SK-N-SH (cell line): ENCODE results near the gene RARA. TPM values are rescaled to one million over a fixed set of nuclear protein-coding genes. Genes with fewer than 3 reads are reported as not detected.

Source experiments
- CTCF ChIA-PET: fragments of 300-600, 350-600 bp; formaldehyde crosslinking; extraction: SDS; loops from one replicate; lab custom pipeline; 2021; lab: Yijun Ruan, JAX
- POLR2A ChIA-PET: fragments of 350-600 bp; sonication (Branson Sonifier 250); formaldehyde crosslinking; extraction: SDS; loops from one replicate; lab custom pipeline; 2020; ENCODE audit warnings: antibody characterized with exemption, inconsistent platforms; lab: Yijun Ruan, JAX
- DNase-seq: peaks from one replicate; pipeline ENCODE4 v3.0.0; 2012
- H2AFZ ChIP-seq: fragments of 200-600 bp; sonication (generic); 2 replicates; pipeline ENCODE4 v1.8.1; 2016; ENCODE audit warnings: antibody characterized with exemption, mild to moderate bottlenecking, low read depth
- H3F3A ChIP-seq: fragments of 200-600 bp; sonication (generic); replicated peaks from 2 replicates; pipeline ENCODE3; 2016; ENCODE audit warnings: antibody characterized with exemption, mild to moderate bottlenecking; ENCODE audit not compliant: insufficient read depth
- H3K27ac ChIP-seq, 2 experiments: fragments of 200-500 bp in 1 of 2; fragments of 200-600 bp in 1 of 2; sonication (Bioruptor generic) in 1 of 2; sonication (generic), shearing (Covaris generic) in 1 of 2; 2 replicates each; pipeline versions ENCODE4 v1.5.1 to v1.6.1; 2014 to 2016; ENCODE audit warnings: low read depth in 2 of 2, inconsistent platforms in 1 of 2, low read length in 1 of 2, mild to moderate bottlenecking in 1 of 2, mixed read lengths in 1 of 2
- H3K27me3 ChIP-seq: fragments of 200-600 bp; sonication (generic), shearing (Covaris generic); 2 replicates; pipeline ENCODE4 v1.6.1; 2016; ENCODE audit warnings: mixed run types; ENCODE audit not compliant: insufficient read depth
- H3K36me3 ChIP-seq, 2 experiments: fragments of 200-500 bp in 1 of 2; fragments of 200-600 bp in 1 of 2; sonication (Bioruptor generic) in 1 of 2; sonication (generic) in 1 of 2; replicated peaks in 1 of 2; 2 replicates each; pipeline versions ENCODE3 to v1.5.1; 2014 to 2016; ENCODE audit warnings: low read length in 1 of 2, mild to moderate bottlenecking in 1 of 2; ENCODE audit not compliant: insufficient read depth in 2 of 2, control insufficient read depth in 1 of 2
- H3K4me1 ChIP-seq, 2 experiments: fragments of 200-500 bp in 1 of 2; fragments of 200-600 bp in 1 of 2; sonication (Bioruptor generic) in 1 of 2; sonication (generic), shearing (Covaris generic) in 1 of 2; 2 replicates each; pipeline versions ENCODE4 v1.5.1 to v1.6.1; 2014 to 2016; ENCODE audit warnings: low read depth in 1 of 2, low read length in 1 of 2, mixed run types in 1 of 2; ENCODE audit not compliant: insufficient read depth in 2 of 2, control insufficient read depth in 1 of 2
- H3K4me2 ChIP-seq: fragments of 200-600 bp; sonication (generic), shearing (Covaris generic); 2 replicates; pipeline ENCODE4 v1.6.1; 2017; ENCODE audit warnings: mixed run types
- H3K4me3 ChIP-seq, 2 experiments: fragments of 200-500 bp in 1 of 2; fragments of 200-600 bp in 1 of 2; sonication (Bioruptor generic) in 1 of 2; sonication (generic), shearing (Covaris generic) in 1 of 2; 2 replicates each; pipeline versions ENCODE4 v1.5.1 to v1.8.1; 2014 to 2016; ENCODE audit warnings: low read depth in 2 of 2, inconsistent platforms in 1 of 2, low read length in 1 of 2, mild to moderate bottlenecking in 1 of 2, mixed read lengths in 1 of 2, moderate library complexity in 1 of 2
- H3K79me2 ChIP-seq: fragments of 200-600 bp; sonication (generic); 2 replicates; pipeline ENCODE4 v1.8.1; 2017; ENCODE audit warnings: mild to moderate bottlenecking; ENCODE audit not compliant: insufficient read depth
- H3K9ac ChIP-seq: fragments of 200-600 bp; sonication (generic); 2 replicates; pipeline ENCODE4 v1.6.1; 2017; ENCODE audit warnings: mixed run types
- H3K9me2 ChIP-seq: fragments of 200-600 bp; sonication (generic); 2 replicates; pipeline ENCODE4 v1.6.1; 2017; ENCODE audit warnings: mixed run types
- H3K9me3 ChIP-seq: fragments of 200-600 bp; sonication (generic); 2 replicates; pipeline ENCODE4 v1.6.1; 2017; ENCODE audit warnings: mixed run types, mild to moderate bottlenecking, moderate library complexity
- H4K20me1 ChIP-seq: fragments of 200-600 bp; sonication (generic); 2 replicates; pipeline ENCODE4 v1.6.1; 2017; ENCODE audit warnings: mild to moderate bottlenecking, mixed run types; ENCODE audit not compliant: insufficient read depth
- CHD2 ChIP-seq: fragments of 150-350 bp; IDR thresholded peaks from 2 replicates; pipeline ENCODE4 v1.6.1; 2018; ENCODE audit warnings: low read length; ENCODE audit not compliant: partially characterized antibody
- ELF1 ChIP-seq: IDR thresholded peaks from 2 replicates; pipeline ENCODE4 v1.4.0; 2012
- EP300 ChIP-seq, 2 experiments: IDR thresholded peaks; 2 replicates each; pipeline versions ENCODE4 v1.4.0 to v1.6.1; 2012; ENCODE audit warnings: borderline replicate concordance in 1 of 2, low read depth in 1 of 2, low read length in 1 of 2
- FOXJ3 ChIP-seq: sonication (generic); formaldehyde crosslinking; IDR thresholded peaks from 2 replicates; pipeline ENCODE4 v1.5.1; 2020; ENCODE audit warnings: mild to moderate bottlenecking, missing genetic modification reagents
- GABPA ChIP-seq: IDR thresholded peaks from 2 replicates; pipeline ENCODE4 v1.4.0; 2012; ENCODE audit warnings: low read depth, mild to moderate bottlenecking
- GATA2 ChIP-seq: sonication (generic); formaldehyde crosslinking; IDR thresholded peaks from 2 replicates; pipeline ENCODE4 v1.5.0; 2020; ENCODE audit warnings: mild to moderate bottlenecking, missing genetic modification reagents
- MXI1 ChIP-seq: IDR thresholded peaks from 2 replicates; pipeline ENCODE4 v1.6.1; 2012; ENCODE audit warnings: mild to moderate bottlenecking, low read depth, low read length, improper control_type of control experiment
- RAD21 ChIP-seq: IDR thresholded peaks from 2 replicates; pipeline ENCODE4 v1.6.1; 2012; ENCODE audit warnings: mild to moderate bottlenecking, low read length
- RCOR1 ChIP-seq: fragments of 150-350 bp; IDR thresholded peaks from 2 replicates; pipeline ENCODE4 v1.6.1; 2017; ENCODE audit warnings: antibody characterized with exemption, low read length
- RFX5 ChIP-seq: IDR thresholded peaks from 2 replicates; pipeline ENCODE4 v1.6.1; 2012; ENCODE audit warnings: mild to moderate bottlenecking, improper control_type of control experiment, low read length
- SIN3A ChIP-seq: IDR thresholded peaks from 2 replicates; pipeline ENCODE4 v1.6.1; 2012; ENCODE audit warnings: low read depth, mild to moderate bottlenecking, low read length, moderate library complexity, borderline replicate concordance
- SMC3 ChIP-seq: IDR thresholded peaks from 2 replicates; pipeline ENCODE4 v1.6.1; 2012; ENCODE audit warnings: low read depth, low read length, improper control_type of control experiment
- TCF12 ChIP-seq: IDR thresholded peaks from 2 replicates; pipeline ENCODE4 v1.4.0; 2012
- YY1 ChIP-seq: IDR thresholded peaks from 2 replicates; pipeline ENCODE4 v1.4.0; 2012; ENCODE audit warnings: low read depth, mild to moderate bottlenecking
- WGBS: methylation state at CpG from one replicate; pipeline ENCODE4 v1.1.6; 2017; ENCODE audit warnings: low lambda C conversion rate; 5-methylcytosine and 5-hydroxymethylcytosine counted together
- polyA plus RNA-seq, 3 experiments: library from polyadenylated mRNA; depleted of rRNA; stranded (reverse); fragments of >200 nt; gene quantifications; 2 replicates each; pipeline ENCODE4 v1.2.3, GENCODE V29; 2012
- TF ChIP-seq, protein P1 (sequence below): fragments of 200-600 bp; sonication (generic); IDR thresholded peaks from 2 replicates; pipeline ENCODE4 v1.6.1; 2017; ENCODE audit warnings: antibody characterized with exemption, mild to moderate bottlenecking, moderate library complexity
- TF ChIP-seq, protein P2 (sequence below): fragments of 150-350 bp; IDR thresholded peaks from 2 replicates; pipeline ENCODE4 v1.6.1; 2016; ENCODE audit warnings: mild to moderate bottlenecking, low read depth, low read length
- TF ChIP-seq, protein P3 (sequence below): IDR thresholded peaks from 2 replicates; pipeline ENCODE4; 2012
- TF ChIP-seq, protein P4 (sequence below): fragments of 150-350 bp; IDR thresholded peaks from 2 replicates; pipeline ENCODE4 v1.6.1; 2017; ENCODE audit warnings: antibody characterized with exemption, low read length, low read depth, borderline replicate concordance

Gene RARA
- polyA plus RNA-seq, 1 of the 3 experiments (the other 2 are of a cell fraction) = 13.3 TPM

DNA sequence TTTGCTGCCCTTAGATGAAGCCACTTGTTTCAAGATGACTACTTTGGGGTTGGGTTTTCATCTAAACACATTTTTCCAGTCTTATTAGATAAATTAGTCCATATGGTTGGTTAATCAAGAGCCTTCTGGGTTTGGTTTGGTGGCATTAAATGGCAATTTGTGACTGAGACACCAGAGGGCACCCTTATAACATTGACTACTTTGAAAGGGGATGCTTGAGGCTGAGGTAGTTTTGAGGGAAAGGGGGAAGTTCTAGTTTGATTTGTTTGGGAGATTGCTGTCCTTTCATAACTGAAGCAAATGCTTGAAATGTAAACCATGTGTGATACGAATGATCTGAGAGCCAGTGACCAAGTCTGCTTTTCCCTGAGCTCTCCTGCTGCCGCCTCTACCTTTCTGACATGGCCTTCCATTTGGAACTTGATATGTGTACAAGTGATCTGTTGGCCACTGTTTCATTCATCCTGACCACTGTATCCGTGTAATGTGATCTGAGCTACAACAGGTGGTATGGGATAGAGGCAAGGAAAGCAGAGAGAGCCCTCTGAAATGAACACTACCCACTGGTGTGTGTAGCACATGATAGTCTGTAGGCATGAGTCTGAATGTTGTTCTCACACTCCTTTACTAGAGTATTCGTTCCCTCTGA, 5.8 kb upstream of the RARA start:
- ChIA-PET POLR2A (interaction anchor here (0.5 to 2.5 kb wide), 8 partner anchors 14 to 284 kb away, joined by 3 to 12 read pairs (median 4); no protein-coding TSS in a partner anchor), CTCF (interaction anchor here (0.7 to 36.0 kb wide), 33 partner anchors 10 to 288 kb away, joined by 3 to 1706 read pairs (median 5); partner anchors contain the start of genes CSF3, GJD3 and TOP2A)
- Histone ChIP-seq H3K36me3 (peaks cover 4 to 12% of the 10 kb centered on the region in 2 experiments), H3K27me3 (no peaks in the 10 kb centered on the region), H3F3A (peaks cover 48% of the 10 kb centered on the region), H3K4me3 (no peak overlapping the region; a peak in 1 of 4 replicates), H3K79me2 (peaks cover 3% of the 10 kb centered on the region; the same call in 1 of the 2 replicates), H3K4me1 (peaks cover 48 to 53% of the 10 kb centered on the region in 2 experiments), H4K20me1 (no peaks in the 10 kb centered on the region), H3K9ac (no peak overlapping the region; the same call in 1 of the 2 replicates), H2AFZ (no peak overlapping the region), H3K4me2 (peak overlapping the region; percentile 65), H3K27ac (peak overlapping the region; percentile 82 to 99), H3K9me3 (no peaks in the 10 kb centered on the region), H3K9me2 (no peaks in the 10 kb centered on the region)
- TF ChIP-seq RCOR1 (peak; percentile 24), SIN3A (0 out of 2 replicates have a peak, but pooled peaks have one; percentile 17), SMC3 (peak; percentile 93), EP300 (IDR thresholded peaks at IDR 0.05; ENCODE audit: borderline replicate concordance in 1 of 2, low read depth in 1 of 2, low read length in 1 of 2) (0 out of 4 replicates have a peak, but pooled peaks of 1 of the 2 experiments have one; percentile 45), RAD21 (peak; percentile 96), GABPA (no peak; the same call in 1 of the 2 replicates), ELF1 (no peak), FOXJ3 (CRISPR knock-in tag) (no peak)
- TF ChIP-seq, protein P1, sequence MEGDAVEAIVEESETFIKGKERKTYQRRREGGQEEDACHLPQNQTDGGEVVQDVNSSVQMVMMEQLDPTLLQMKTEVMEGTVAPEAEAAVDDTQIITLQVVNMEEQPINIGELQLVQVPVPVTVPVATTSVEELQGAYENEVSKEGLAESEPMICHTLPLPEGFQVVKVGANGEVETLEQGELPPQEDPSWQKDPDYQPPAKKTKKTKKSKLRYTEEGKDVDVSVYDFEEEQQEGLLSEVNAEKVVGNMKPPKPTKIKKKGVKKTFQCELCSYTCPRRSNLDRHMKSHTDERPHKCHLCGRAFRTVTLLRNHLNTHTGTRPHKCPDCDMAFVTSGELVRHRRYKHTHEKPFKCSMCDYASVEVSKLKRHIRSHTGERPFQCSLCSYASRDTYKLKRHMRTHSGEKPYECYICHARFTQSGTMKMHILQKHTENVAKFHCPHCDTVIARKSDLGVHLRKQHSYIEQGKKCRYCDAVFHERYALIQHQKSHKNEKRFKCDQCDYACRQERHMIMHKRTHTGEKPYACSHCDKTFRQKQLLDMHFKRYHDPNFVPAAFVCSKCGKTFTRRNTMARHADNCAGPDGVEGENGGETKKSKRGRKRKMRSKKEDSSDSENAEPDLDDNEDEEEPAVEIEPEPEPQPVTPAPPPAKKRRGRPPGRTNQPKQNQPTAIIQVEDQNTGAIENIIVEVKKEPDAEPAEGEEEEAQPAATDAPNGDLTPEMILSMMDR = peak; percentile 86
- peak; percentile 63 for DNase-seq
- 7% methylated on average over 3 of the region's 4 CpGs for WGBS

DNA sequence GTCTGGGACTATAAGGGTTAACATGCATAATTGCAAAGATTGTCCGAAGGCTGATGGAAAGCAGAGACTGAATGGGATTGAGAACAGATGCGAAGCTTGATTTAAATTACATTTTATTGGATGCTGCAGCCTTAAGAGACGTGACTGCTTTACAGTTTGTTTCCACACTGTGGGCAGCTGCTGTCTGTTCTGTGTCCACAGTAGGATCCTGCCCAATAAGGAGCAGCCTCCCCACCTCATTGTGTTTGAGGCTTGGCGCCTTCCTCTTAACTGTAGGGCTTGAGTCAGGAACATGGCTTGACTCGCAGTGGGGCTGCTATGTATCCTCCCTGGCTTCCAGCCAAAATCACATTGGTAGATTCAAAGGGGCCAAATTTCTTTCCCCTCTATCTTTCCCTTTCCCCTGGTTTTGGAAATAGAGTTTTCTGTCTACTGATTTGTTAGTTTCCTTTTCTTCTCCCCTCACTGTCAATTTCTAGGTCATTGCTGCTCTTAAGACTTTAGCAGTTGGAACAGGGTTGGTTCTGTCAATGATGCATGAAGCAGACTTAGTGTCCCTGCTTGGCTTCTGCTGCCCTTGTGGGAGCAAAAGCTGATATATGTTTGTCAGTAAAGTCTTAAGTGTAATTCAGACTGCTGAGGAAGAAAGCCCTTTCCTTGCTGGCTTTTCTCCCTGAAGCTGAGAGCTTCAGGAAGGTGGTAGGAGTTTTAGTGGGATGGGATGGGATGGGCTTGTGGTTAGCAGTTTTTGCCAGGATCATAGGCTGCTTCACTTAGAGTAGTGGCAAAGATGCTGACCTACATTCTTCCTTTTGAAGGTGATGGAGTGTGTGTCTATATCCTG, 5.0 kb upstream of the RARA start:
- peaks cover 47% of the 10 kb centered on the region for H3F3A ChIP-seq
- H3K4me1 ChIP-seq = peaks cover 50 to 59% of the 10 kb centered on the region in 2 experiments
- peak; percentile 56 for DNase-seq
- peak overlapping the region; percentile 65 for H3K4me2 ChIP-seq
- WGBS = 27% methylated on average over 5 of the region's 5 CpGs
- POLR2A ChIA-PET = interaction anchor here (0.5 to 3.5 kb wide), 10 partner anchors 13 to 285 kb away, joined by 3 to 21 read pairs (median 4); no protein-coding TSS in a partner anchor
- H3K9me3 ChIP-seq = no peaks in the 10 kb centered on the region
- H3K4me3 ChIP-seq = no peak overlapping the region
- H3K9me2 ChIP-seq = no peaks in the 10 kb centered on the region
- no peaks in the 10 kb centered on the region for H3K27me3 ChIP-seq
- peaks cover 4 to 12% of the 10 kb centered on the region in 2 experiments for H3K36me3 ChIP-seq
- H2AFZ ChIP-seq = no peak overlapping the region
- H3K27ac ChIP-seq = peak overlapping the region; percentile 82 to 99
- H4K20me1 ChIP-seq = no peaks in the 10 kb centered on the region
- peak overlapping the region; percentile 29; the same call in 1 of the 2 replicates for H3K9ac ChIP-seq
- CTCF ChIA-PET = interaction anchor here (0.8 to 36.0 kb wide), 27 partner anchors 10 to 288 kb away, joined by 3 to 1706 read pairs (median 6); partner anchors contain the start of genes CSF3, GJD3 and TOP2A
- peaks cover 9% of the 10 kb centered on the region; the same call in 1 of the 2 replicates for H3K79me2 ChIP-seq
- no peak for TF ChIP-seq YY1
- no peak for TF ChIP-seq RFX5
- peak; percentile 84 for TF ChIP-seq SIN3A
- TF ChIP-seq GABPA = no peak; the same call in 1 of the 2 replicates
- TF ChIP-seq GATA2 (CRISPR knock-in tag) = peak; percentile 71
- TF ChIP-seq, protein P2, sequence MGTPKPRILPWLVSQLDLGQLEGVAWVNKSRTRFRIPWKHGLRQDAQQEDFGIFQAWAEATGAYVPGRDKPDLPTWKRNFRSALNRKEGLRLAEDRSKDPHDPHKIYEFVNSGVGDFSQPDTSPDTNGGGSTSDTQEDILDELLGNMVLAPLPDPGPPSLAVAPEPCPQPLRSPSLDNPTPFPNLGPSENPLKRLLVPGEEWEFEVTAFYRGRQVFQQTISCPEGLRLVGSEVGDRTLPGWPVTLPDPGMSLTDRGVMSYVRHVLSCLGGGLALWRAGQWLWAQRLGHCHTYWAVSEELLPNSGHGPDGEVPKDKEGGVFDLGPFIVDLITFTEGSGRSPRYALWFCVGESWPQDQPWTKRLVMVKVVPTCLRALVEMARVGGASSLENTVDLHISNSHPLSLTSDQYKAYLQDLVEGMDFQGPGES = no peak
- TF ChIP-seq, protein P3, sequence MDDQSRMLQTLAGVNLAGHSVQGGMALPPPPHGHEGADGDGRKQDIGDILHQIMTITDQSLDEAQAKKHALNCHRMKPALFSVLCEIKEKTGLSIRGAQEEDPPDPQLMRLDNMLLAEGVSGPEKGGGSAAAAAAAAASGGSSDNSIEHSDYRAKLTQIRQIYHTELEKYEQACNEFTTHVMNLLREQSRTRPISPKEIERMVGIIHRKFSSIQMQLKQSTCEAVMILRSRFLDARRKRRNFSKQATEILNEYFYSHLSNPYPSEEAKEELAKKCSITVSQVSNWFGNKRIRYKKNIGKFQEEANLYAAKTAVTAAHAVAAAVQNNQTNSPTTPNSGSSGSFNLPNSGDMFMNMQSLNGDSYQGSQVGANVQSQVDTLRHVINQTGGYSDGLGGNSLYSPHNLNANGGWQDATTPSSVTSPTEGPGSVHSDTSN = peak; percentile 95
- peak; percentile 95 for TF ChIP-seq FOXJ3 (CRISPR knock-in tag)
- TF ChIP-seq, protein P4, sequence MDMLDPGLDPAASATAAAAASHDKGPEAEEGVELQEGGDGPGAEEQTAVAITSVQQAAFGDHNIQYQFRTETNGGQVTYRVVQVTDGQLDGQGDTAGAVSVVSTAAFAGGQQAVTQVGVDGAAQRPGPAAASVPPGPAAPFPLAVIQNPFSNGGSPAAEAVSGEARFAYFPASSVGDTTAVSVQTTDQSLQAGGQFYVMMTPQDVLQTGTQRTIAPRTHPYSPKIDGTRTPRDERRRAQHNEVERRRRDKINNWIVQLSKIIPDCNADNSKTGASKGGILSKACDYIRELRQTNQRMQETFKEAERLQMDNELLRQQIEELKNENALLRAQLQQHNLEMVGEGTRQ = no peak
- TF ChIP-seq TCF12 = peak; percentile 99
- TF ChIP-seq CHD2 = peak; percentile 87
- peak; percentile 60 for TF ChIP-seq MXI1
